ENCODE results near the gene WASHC4.

DNA sequence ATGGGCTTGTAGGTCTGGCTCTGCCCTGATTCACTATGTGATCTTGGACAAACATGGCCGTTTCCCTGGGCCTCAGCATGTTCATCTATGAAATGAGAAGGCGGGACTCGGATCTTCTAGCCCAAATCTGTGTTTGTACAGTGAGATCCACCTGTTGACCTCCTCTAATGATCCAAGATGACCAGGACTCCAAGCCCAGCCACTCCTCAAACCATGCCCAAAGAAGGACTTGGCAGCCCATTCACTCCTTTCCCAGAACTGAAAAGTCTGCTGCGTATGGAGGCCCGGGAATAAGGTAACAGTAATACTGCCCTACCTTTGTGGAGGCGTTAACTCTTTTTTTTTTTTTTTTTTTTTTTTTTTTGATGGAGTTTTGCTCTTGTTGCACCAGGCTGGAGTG lies 88.6 kb downstream of the WASHC4 start:
- TF ChIP-seq, protein P1, sequence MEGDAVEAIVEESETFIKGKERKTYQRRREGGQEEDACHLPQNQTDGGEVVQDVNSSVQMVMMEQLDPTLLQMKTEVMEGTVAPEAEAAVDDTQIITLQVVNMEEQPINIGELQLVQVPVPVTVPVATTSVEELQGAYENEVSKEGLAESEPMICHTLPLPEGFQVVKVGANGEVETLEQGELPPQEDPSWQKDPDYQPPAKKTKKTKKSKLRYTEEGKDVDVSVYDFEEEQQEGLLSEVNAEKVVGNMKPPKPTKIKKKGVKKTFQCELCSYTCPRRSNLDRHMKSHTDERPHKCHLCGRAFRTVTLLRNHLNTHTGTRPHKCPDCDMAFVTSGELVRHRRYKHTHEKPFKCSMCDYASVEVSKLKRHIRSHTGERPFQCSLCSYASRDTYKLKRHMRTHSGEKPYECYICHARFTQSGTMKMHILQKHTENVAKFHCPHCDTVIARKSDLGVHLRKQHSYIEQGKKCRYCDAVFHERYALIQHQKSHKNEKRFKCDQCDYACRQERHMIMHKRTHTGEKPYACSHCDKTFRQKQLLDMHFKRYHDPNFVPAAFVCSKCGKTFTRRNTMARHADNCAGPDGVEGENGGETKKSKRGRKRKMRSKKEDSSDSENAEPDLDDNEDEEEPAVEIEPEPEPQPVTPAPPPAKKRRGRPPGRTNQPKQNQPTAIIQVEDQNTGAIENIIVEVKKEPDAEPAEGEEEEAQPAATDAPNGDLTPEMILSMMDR (conservative IDR thresholded peaks at IDR 0.05; ENCODE audit: low read depth in 2 of 2): no peak
- TF ChIP-seq STAT1 (IDR thresholded peaks at IDR 0.05; ENCODE audit: unreplicated experiment) (no peak), CREB1 (CRISPR knock-in tag; IDR thresholded peaks at IDR 0.05; ENCODE audit: low read depth) (no peak), EZH2phosphoT487 (IDR thresholded peaks at IDR 0.05; ENCODE audit: unreplicated experiment) (no peak), ZNF331 (CRISPR knock-in tag; IDR thresholded peaks at IDR 0.05; ENCODE audit: low read depth) (no peak), POLR2AphosphoS5 (IDR thresholded peaks at IDR 0.05; ENCODE audit: low read depth) (no peak), EZH2 (IDR thresholded peaks at IDR 0.05; ENCODE audit: low read depth, unreplicated experiment) (no peak), JUNB (IDR thresholded peaks at IDR 0.05; ENCODE audit: unreplicated experiment) (no peak), ZNF114 (CRISPR knock-in tag; IDR thresholded peaks at IDR 0.05) (no peak), NANOG (IDR thresholded peaks at IDR 0.05; ENCODE audit: borderline replicate concordance) (no peak)
- TF ChIP-seq, protein P2, sequence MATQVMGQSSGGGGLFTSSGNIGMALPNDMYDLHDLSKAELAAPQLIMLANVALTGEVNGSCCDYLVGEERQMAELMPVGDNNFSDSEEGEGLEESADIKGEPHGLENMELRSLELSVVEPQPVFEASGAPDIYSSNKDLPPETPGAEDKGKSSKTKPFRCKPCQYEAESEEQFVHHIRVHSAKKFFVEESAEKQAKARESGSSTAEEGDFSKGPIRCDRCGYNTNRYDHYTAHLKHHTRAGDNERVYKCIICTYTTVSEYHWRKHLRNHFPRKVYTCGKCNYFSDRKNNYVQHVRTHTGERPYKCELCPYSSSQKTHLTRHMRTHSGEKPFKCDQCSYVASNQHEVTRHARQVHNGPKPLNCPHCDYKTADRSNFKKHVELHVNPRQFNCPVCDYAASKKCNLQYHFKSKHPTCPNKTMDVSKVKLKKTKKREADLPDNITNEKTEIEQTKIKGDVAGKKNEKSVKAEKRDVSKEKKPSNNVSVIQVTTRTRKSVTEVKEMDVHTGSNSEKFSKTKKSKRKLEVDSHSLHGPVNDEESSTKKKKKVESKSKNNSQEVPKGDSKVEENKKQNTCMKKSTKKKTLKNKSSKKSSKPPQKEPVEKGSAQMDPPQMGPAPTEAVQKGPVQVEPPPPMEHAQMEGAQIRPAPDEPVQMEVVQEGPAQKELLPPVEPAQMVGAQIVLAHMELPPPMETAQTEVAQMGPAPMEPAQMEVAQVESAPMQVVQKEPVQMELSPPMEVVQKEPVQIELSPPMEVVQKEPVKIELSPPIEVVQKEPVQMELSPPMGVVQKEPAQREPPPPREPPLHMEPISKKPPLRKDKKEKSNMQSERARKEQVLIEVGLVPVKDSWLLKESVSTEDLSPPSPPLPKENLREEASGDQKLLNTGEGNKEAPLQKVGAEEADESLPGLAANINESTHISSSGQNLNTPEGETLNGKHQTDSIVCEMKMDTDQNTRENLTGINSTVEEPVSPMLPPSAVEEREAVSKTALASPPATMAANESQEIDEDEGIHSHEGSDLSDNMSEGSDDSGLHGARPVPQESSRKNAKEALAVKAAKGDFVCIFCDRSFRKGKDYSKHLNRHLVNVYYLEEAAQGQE (IDR thresholded peaks at IDR 0.05; ENCODE audit: unreplicated experiment): no peak
- TF ChIP-seq, protein P3, sequence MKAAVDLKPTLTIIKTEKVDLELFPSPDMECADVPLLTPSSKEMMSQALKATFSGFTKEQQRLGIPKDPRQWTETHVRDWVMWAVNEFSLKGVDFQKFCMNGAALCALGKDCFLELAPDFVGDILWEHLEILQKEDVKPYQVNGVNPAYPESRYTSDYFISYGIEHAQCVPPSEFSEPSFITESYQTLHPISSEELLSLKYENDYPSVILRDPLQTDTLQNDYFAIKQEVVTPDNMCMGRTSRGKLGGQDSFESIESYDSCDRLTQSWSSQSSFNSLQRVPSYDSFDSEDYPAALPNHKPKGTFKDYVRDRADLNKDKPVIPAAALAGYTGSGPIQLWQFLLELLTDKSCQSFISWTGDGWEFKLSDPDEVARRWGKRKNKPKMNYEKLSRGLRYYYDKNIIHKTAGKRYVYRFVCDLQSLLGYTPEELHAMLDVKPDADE (IDR thresholded peaks at IDR 0.05): no peak

Data from GM23338 (cell line).